ENCODE data around the gene INPP4A. TPM values are rescaled to one million over a fixed set of nuclear protein-coding genes. Genes with fewer than 3 reads are reported as not detected.

The INPP4A gene
- total RNA-seq, 1 experiment from 2014 or later = 23.4 TPM

DNA sequence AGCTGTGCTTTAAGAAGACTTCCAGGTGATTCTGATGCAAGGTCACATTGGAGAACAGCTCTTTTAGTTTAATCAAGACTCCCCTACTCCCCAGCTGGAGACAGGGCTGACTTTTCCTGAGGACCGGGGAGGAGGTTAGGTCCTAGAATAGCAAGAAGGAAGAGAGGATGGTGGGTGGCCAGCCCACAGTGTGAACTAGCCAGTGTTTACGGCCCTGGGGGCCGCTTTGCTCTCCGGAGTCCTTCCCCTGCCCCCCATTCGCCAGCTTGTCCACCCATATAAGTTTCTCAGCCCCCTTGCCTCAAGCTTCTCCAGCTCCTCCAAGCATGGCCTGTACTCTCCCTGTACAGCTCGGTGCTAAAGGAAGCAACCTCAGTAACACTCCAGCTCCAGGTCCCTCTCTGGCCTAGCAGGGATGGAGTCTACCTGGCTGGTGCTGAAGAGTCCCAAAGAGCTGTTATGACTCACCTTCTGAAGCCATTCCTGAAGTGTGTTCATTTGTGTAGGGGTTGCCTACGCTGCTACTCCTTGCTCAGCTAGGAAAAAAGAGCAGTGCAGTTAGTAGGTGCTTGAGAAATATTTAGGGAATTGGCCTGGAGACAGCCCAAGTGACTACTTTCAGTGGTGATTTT lies 7.9 kb downstream of the INPP4A start:
- no peak for TF ChIP-seq EZH2 (IDR thresholded peaks at IDR 0.05; ENCODE audit: low read length, unreplicated experiment)
- H3K79me2 ChIP-seq (ENCODE audit: low read length) = peaks cover 96% of the 10 kb centered on the region
- no peaks in the 10 kb centered on the region for H3K9me2 ChIP-seq (replicated peaks; ENCODE audit: low read length)
- POLR2A ChIA-PET (ENCODE audit: unreplicated experiment) = interaction anchor here (0.6 kb wide), 1 partner anchor 368 kb away, joined by 3 read pairs; no protein-coding TSS in a partner anchor
- H3K27ac ChIP-seq (ENCODE audit: low read length) = no peak overlapping the region
- 0 out of 2 replicates have a peak, but pooled peaks cover 13% of the 10 kb centered on the region for H4K20me1 ChIP-seq (ENCODE audit: low read length)
- no TSS peak for BruUV-seq (replicated peaks)
- CTCF ChIA-PET = no interaction called here
- no peak overlapping the region for H2AFZ ChIP-seq (ENCODE audit: low read length)
- no peak for DNase-seq
- no peak for ATAC-seq
- no peak overlapping the region for H3K4me2 ChIP-seq (ENCODE audit: low read length)
- peaks cover 42% of the 10 kb centered on the region for H3K4me1 ChIP-seq (ENCODE audit: insufficient read depth, low read length)
- no peaks in the 10 kb centered on the region for H3K27me3 ChIP-seq (ENCODE audit: low read length)
- H3K4me3 ChIP-seq (ENCODE audit: low read length) = no peak overlapping the region
- no peaks in the 10 kb centered on the region for H3K36me3 ChIP-seq (ENCODE audit: low read depth, low read length)
- no peaks in the 10 kb centered on the region for H3K9me3 ChIP-seq (ENCODE audit: low read length)
- intact Hi-C loops (cut with micrococcal nuclease) = no loop called here
- H3K9ac ChIP-seq (ENCODE audit: low read length) = no peak overlapping the region
- no peaks in the 10 kb centered on the region for H3F3A ChIP-seq (ENCODE audit: low read length, unreplicated experiment)

DNA sequence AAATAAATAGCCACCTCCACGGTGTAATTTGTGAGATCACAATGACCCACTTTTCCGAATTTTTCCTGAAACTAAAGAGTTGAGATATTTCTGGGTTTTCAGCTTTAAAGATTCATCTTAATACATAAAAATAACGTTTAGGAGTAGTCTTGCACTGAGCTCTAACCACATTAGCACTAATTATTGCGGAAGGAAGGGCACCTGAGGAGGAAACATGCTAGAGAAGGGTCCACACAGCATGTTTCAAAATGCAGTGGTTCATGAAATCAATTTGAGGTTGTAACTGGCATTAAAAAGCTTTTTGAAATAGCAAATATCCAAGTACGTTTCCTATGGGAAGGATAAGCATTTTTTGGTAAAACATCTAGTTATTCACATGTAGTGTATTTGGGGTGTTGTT lies 8.4 kb downstream of the INPP4A start:
- H3K4me3 ChIP-seq (ENCODE audit: low read length) = no peak overlapping the region
- H3K9me3 ChIP-seq (ENCODE audit: low read length) = no peaks in the 10 kb centered on the region
- H3F3A ChIP-seq (ENCODE audit: low read length, unreplicated experiment) = no peaks in the 10 kb centered on the region
- H4K20me1 ChIP-seq (ENCODE audit: low read length) = 0 out of 2 replicates have a peak, but pooled peaks cover 13% of the 10 kb centered on the region
- no peaks in the 10 kb centered on the region for H3K36me3 ChIP-seq (ENCODE audit: low read depth, low read length)
- no peak overlapping the region for H2AFZ ChIP-seq (ENCODE audit: low read length)
- no peak for TF ChIP-seq EZH2 (IDR thresholded peaks at IDR 0.05; ENCODE audit: low read length, unreplicated experiment)
- TF ChIP-seq EZH2phosphoT487 (IDR thresholded peaks at IDR 0.05; ENCODE audit: borderline replicate concordance, low read length) = no peak
- TF ChIP-seq, protein P1, sequence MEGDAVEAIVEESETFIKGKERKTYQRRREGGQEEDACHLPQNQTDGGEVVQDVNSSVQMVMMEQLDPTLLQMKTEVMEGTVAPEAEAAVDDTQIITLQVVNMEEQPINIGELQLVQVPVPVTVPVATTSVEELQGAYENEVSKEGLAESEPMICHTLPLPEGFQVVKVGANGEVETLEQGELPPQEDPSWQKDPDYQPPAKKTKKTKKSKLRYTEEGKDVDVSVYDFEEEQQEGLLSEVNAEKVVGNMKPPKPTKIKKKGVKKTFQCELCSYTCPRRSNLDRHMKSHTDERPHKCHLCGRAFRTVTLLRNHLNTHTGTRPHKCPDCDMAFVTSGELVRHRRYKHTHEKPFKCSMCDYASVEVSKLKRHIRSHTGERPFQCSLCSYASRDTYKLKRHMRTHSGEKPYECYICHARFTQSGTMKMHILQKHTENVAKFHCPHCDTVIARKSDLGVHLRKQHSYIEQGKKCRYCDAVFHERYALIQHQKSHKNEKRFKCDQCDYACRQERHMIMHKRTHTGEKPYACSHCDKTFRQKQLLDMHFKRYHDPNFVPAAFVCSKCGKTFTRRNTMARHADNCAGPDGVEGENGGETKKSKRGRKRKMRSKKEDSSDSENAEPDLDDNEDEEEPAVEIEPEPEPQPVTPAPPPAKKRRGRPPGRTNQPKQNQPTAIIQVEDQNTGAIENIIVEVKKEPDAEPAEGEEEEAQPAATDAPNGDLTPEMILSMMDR (conservative IDR thresholded peaks at IDR 0.05; ENCODE audit: low read depth, low read length) = no peak
- H3K9me2 ChIP-seq (replicated peaks; ENCODE audit: low read length) = no peaks in the 10 kb centered on the region
- ChIA-PET POLR2A (ENCODE audit: unreplicated experiment) (no interaction called here), CTCF (no interaction called here)
- BruUV-seq (replicated peaks) = no TSS peak
- no peak for DNase-seq
- no peak overlapping the region for H3K9ac ChIP-seq (ENCODE audit: low read length)
- no peak overlapping the region for H3K27ac ChIP-seq (ENCODE audit: low read length)
- peaks cover 97% of the 10 kb centered on the region for H3K79me2 ChIP-seq (ENCODE audit: low read length)
- intact Hi-C loops (cut with micrococcal nuclease) = no loop called here
- no peaks in the 10 kb centered on the region for H3K27me3 ChIP-seq (ENCODE audit: low read length)
- H3K4me2 ChIP-seq (ENCODE audit: low read length) = no peak overlapping the region
- peaks cover 47% of the 10 kb centered on the region for H3K4me1 ChIP-seq (ENCODE audit: insufficient read depth, low read length)
- no peak for ATAC-seq

DNA sequence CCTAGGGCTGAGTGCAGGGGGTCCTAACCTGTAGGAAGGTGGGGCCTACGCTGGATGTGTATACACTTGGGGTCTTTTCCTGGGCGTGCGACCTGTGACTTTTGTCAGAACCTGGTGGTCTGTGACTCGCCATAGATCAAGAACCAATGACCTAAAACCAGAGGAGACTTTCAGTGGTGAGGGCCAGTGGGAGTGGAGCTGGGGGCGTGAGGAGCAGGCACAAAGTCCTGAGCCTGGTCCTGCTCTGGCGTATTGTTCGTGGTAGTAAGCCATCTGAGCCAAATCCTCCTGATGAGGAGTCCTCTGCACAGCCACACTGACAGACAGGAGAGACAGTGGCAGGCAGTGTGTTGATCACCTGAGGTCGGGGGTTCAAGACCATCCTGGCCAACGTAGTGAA lies 8.9 kb downstream of the INPP4A start:
- Histone ChIP-seq H3K36me3 (ENCODE audit: low read depth, low read length) (peaks cover under 1% of the 10 kb centered on the region; the same call in 1 of the 2 replicates), H3F3A (ENCODE audit: low read length, unreplicated experiment) (no peaks in the 10 kb centered on the region), H3K4me2 (ENCODE audit: low read length) (no peak overlapping the region), H3K4me3 (ENCODE audit: low read length) (no peak overlapping the region), H4K20me1 (ENCODE audit: low read length) (0 out of 2 replicates have a peak, but pooled peaks cover 13% of the 10 kb centered on the region), H3K27me3 (ENCODE audit: low read length) (no peaks in the 10 kb centered on the region), H3K27ac (ENCODE audit: low read length) (no peak overlapping the region), H2AFZ (ENCODE audit: low read length) (no peak overlapping the region), H3K79me2 (ENCODE audit: low read length) (peaks cover 97% of the 10 kb centered on the region), H3K9ac (ENCODE audit: low read length) (no peak overlapping the region), H3K9me3 (ENCODE audit: low read length) (no peaks in the 10 kb centered on the region), H3K9me2 (replicated peaks; ENCODE audit: low read length) (no peaks in the 10 kb centered on the region), H3K4me1 (ENCODE audit: insufficient read depth, low read length) (peaks cover 51% of the 10 kb centered on the region)
- BruUV-seq (replicated peaks) = no TSS peak
- intact Hi-C loops (cut with micrococcal nuclease) = no loop called here
- ATAC-seq (no peak), DNase-seq (no peak)
- TF ChIP-seq EZH2phosphoT487 (IDR thresholded peaks at IDR 0.05; ENCODE audit: borderline replicate concordance, low read length) (no peak), EZH2 (IDR thresholded peaks at IDR 0.05; ENCODE audit: low read length, unreplicated experiment) (no peak)
- TF ChIP-seq, protein P1 (conservative IDR thresholded peaks at IDR 0.05; ENCODE audit: low read depth, low read length) = no peak
- ChIA-PET POLR2A (ENCODE audit: unreplicated experiment) (no interaction called here), CTCF (no interaction called here)

Measured in PC-3 (cell line).